ENCODE measurements around the gene ARMCX5. TPM values are rescaled to one million over a fixed set of nuclear protein-coding genes. Genes with fewer than 3 reads are reported as not detected.

The ARMCX5 gene
- total RNA-seq, 1 donor: 21.7 TPM

DNA sequence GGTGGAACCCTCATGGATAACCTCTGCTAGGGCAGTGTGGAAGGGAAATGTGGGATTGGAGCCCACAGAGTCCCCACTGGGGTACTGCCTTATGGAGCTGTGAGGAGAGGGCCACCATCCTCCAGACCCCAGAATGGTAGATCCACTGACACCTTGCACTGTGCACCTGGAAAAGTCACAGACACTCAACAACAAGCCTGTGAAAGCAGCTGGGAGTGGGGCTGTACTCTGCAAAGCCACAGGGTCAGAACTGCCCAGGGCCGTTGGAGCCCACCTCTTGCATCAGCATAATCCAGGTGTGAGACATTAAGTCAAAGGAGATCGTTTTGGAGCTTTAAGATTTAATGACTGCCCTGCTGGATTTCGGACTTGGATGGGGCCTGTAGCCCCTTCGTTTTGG is 11.6 kb downstream of the ARMCX5 start:
- Histone ChIP-seq H3K9me3 (ENCODE audit: low read depth, low read length) (no peaks in the 10 kb centered on the region), H3K4me2 (ENCODE audit: insufficient read depth, low read length) (no peak overlapping the region)
- DNase-seq (ENCODE audit: insufficient read length, low spot score, missing footprints): no peak

GRCh38 chrX:102624105-102624504 is 24.8 kb downstream of the ARMCX5 start:
- no peak for TF ChIP-seq CTCF (IDR thresholded peaks at IDR 0.05; ENCODE audit: extremely low read depth, low read depth, low read length)
- H3K36me3 ChIP-seq (ENCODE audit: insufficient read depth, low read length): no peaks in the 10 kb centered on the region
- H3K9me3 ChIP-seq (ENCODE audit: low read depth, low read length): peaks cover 2% of the 10 kb centered on the region
- peaks cover 14% of the 10 kb centered on the region for H3K79me2 ChIP-seq (ENCODE audit: insufficient read depth, low read length)
- peak; percentile 19 for DNase-seq (ENCODE audit: insufficient read length, low spot score, missing footprints)
- no peaks in the 10 kb centered on the region for H3K27me3 ChIP-seq (ENCODE audit: insufficient read depth, low read length)
- H4K20me1 ChIP-seq (ENCODE audit: insufficient read depth, low read length): peaks cover 8% of the 10 kb centered on the region
- H3K4me1 ChIP-seq (ENCODE audit: insufficient read depth, low read length): peaks cover 9% of the 10 kb centered on the region
- H3K27ac ChIP-seq (ENCODE audit: low read depth, low read length): no peak overlapping the region
- H3K4me3 ChIP-seq (ENCODE audit: insufficient read depth, low read length): no peak overlapping the region
- peak overlapping the region; percentile 9 for H3K4me2 ChIP-seq (ENCODE audit: insufficient read depth, low read length)
- no peak overlapping the region for H2AFZ ChIP-seq (ENCODE audit: low read length)

More for the DNA sequence above, 11.6 kb downstream of the ARMCX5 start:
- no peak for TF ChIP-seq CTCF (IDR thresholded peaks at IDR 0.05; ENCODE audit: extremely low read depth, low read depth, low read length)
- Histone ChIP-seq H3K79me2 (ENCODE audit: insufficient read depth, low read length) (peaks cover 3% of the 10 kb centered on the region), H3K27ac (ENCODE audit: low read depth, low read length) (no peak overlapping the region), H3K36me3 (ENCODE audit: insufficient read depth, low read length) (no peaks in the 10 kb centered on the region), H3K27me3 (ENCODE audit: insufficient read depth, low read length) (no peaks in the 10 kb centered on the region), H3K4me1 (ENCODE audit: insufficient read depth, low read length) (no peaks in the 10 kb centered on the region), H3K4me3 (ENCODE audit: insufficient read depth, low read length) (no peak overlapping the region), H4K20me1 (ENCODE audit: insufficient read depth, low read length) (no peaks in the 10 kb centered on the region), H2AFZ (ENCODE audit: low read length) (no peak overlapping the region)

DNA sequence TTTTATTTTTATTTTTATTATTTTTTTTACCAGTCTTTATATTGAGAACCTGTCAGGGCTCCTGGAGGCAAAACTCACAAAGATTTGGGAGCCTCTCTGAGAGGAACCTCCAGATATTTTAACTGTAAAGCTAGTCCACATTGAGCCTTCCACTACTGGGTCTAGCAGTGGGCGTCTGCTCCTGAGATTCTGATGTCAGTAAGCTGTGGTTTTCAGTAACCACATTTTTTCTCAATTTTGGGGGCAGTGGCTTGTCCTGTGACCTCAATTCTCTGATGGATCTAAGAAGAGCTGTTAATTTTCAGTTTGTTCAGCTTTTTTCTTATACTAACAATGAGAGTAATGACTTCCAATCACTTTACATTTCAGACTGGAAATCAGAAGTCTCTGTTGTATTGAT is 28.3 kb downstream of the ARMCX5 start:
- Histone ChIP-seq H3K27ac (ENCODE audit: low read depth, low read length) (no peak overlapping the region), H3K9me3 (ENCODE audit: low read depth, low read length) (peaks cover 2% of the 10 kb centered on the region), H2AFZ (ENCODE audit: low read length) (no peak overlapping the region), H4K20me1 (ENCODE audit: insufficient read depth, low read length) (peaks cover 8% of the 10 kb centered on the region), H3K4me2 (ENCODE audit: insufficient read depth, low read length) (no peak overlapping the region), H3K36me3 (ENCODE audit: insufficient read depth, low read length) (no peaks in the 10 kb centered on the region), H3K4me1 (ENCODE audit: insufficient read depth, low read length) (peaks cover 9% of the 10 kb centered on the region), H3K27me3 (ENCODE audit: insufficient read depth, low read length) (no peaks in the 10 kb centered on the region), H3K4me3 (ENCODE audit: insufficient read depth, low read length) (no peak overlapping the region), H3K79me2 (ENCODE audit: insufficient read depth, low read length) (peaks cover 14% of the 10 kb centered on the region)
- no peak for TF ChIP-seq CTCF (IDR thresholded peaks at IDR 0.05; ENCODE audit: extremely low read depth, low read depth, low read length)
- no peak for DNase-seq (ENCODE audit: insufficient read length, low spot score, missing footprints)

DNA sequence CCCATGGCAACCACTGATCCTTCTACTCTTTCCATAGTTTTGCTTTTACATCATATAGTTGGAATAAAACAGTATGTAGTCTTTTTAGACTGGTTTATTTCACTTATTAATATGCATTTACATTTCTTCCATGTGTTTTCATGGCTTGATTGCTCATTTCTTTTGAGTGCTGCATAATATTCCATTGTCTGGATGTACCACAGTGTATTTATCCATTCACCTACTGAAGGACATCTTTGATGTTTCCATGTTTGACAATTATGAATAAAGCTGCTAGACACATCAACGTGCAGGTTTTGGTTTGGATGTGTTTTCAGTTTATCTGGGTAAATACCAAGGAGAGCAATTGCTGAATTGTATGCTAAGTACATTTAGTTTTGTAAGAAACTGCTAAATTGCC is 38.2 kb downstream of the ARMCX5 start:
- no peaks in the 10 kb centered on the region for H4K20me1 ChIP-seq (ENCODE audit: insufficient read depth, low read length)
- no peak for DNase-seq (ENCODE audit: insufficient read length, low spot score, missing footprints)
- TF ChIP-seq CTCF (IDR thresholded peaks at IDR 0.05; ENCODE audit: extremely low read depth, low read depth, low read length): no peak
- H3K4me1 ChIP-seq (ENCODE audit: insufficient read depth, low read length): no peaks in the 10 kb centered on the region
- no peak overlapping the region for H3K27ac ChIP-seq (ENCODE audit: low read depth, low read length)
- H3K4me3 ChIP-seq (ENCODE audit: insufficient read depth, low read length): no peak overlapping the region
- H3K36me3 ChIP-seq (ENCODE audit: insufficient read depth, low read length): no peaks in the 10 kb centered on the region
- no peaks in the 10 kb centered on the region for H3K79me2 ChIP-seq (ENCODE audit: insufficient read depth, low read length)
- H3K4me2 ChIP-seq (ENCODE audit: insufficient read depth, low read length): no peak overlapping the region
- H2AFZ ChIP-seq (ENCODE audit: low read length): no peak overlapping the region
- H3K9me3 ChIP-seq (ENCODE audit: low read depth, low read length): no peaks in the 10 kb centered on the region
- no peaks in the 10 kb centered on the region for H3K27me3 ChIP-seq (ENCODE audit: insufficient read depth, low read length)

All from osteoblast (primary cell).